COLO668 (cell line): Measurements from ENCODE around the gene CCDC157.
A peak's percentile ranks its signal among the peaks of the same experiment; 100 is the strongest.

Experiments
- DNase-seq: peaks from one replicate; lab custom pipeline; 2025; ENCODE audit not compliant: unreplicated experiment; lab: John Stamatoyannopoulos, UW

CCDC157 gene

GRCh38 chr22:30351226-30351625 lies 5.6 kb upstream of the CCDC157 start:
- DNase-seq, result no peak

GRCh38 chr22:30354644-30355043 lies 2.2 kb upstream of the CCDC157 start:
- no peak for DNase-seq

GRCh38 chr22:30357236-30357570 lies 396 bp downstream of the CCDC157 start:
- DNase-seq, result no peak

- DNase-seq, result no peak
Measured at GRCh38 chr22:30357650-30358215, 926 bp downstream of the CCDC157 start.

GRCh38 chr22:30358541-30358940 lies 1.7 kb downstream of the CCDC157 start:
- no peak for DNase-seq

- DNase-seq, result peak; percentile 43
Measured at GRCh38 chr22:30361916-30362650, 5.3 kb downstream of the CCDC157 start.

GRCh38 chr22:30362651-30363281 lies 6.0 kb downstream of the CCDC157 start:
- DNase-seq, result peak; percentile 30

GRCh38 chr22:30365891-30366290 lies 9.1 kb downstream of the CCDC157 start:
- no peak for DNase-seq

GRCh38 chr22:30368420-30368819 lies 11.6 kb downstream of the CCDC157 start:
- DNase-seq, result no peak

- DNase-seq, result peak; percentile 12
Measured at GRCh38 chr22:30370641-30371230, 13.9 kb downstream of the CCDC157 start.

GRCh38 chr22:30371321-30371720 lies 14.5 kb downstream of the CCDC157 start:
- no peak for DNase-seq

- DNase-seq, result peak; percentile 43
Measured at GRCh38 chr22:30371981-30372380, 15.2 kb downstream of the CCDC157 start.

GRCh38 chr22:30372915-30373314 lies 16.1 kb downstream of the CCDC157 start:
- no peak for DNase-seq

GRCh38 chr22:30373331-30374325 lies 16.8 kb downstream of the CCDC157 start:
- no peak for DNase-seq

GRCh38 chr22:30375312-30375849 lies 18.6 kb downstream of the CCDC157 start:
- no peak for DNase-seq

GRCh38 chr22:30380011-30380410 lies 23.2 kb downstream of the CCDC157 start:
- DNase-seq, result no peak

GRCh38 chr22:30381264-30381663 lies 24.5 kb downstream of the CCDC157 start:
- DNase-seq, result no peak

GRCh38 chr22:30382340-30382739 lies 25.5 kb downstream of the CCDC157 start:
- DNase-seq, result no peak

GRCh38 chr22:30383061-30383460 lies 26.3 kb downstream of the CCDC157 start:
- no peak for DNase-seq

- DNase-seq, result no peak
Measured at GRCh38 chr22:30385942-30386341, 29.1 kb downstream of the CCDC157 start.

GRCh38 chr22:30386608-30386959 lies 29.8 kb downstream of the CCDC157 start:
- no peak for DNase-seq
